ENCODE results near the gene ZP1.

DNA sequence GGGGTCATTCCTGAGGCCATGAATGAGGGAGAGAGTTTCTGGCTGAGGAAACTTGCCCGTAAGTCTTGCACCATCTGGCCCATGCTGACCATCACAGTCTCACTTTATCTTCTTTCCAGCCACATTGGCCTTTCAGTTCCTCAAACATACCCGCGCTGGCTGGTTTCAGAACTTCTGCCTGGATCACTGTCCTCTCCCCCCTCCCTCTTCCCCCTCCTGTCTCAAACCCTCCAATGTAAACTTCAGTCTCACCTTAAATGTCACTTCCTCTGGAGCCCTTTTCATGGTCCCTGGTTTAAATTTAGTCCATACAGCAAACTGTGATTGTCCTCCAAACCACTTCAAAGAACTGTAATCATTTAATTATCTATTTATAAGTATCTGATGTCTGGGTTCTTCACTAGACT, 42.9 kb downstream of the ZP1 start:
- TF ChIP-seq POLR2A (IDR thresholded peaks at IDR 0.05; ENCODE audit: low read depth) (no peak), EP300 (IDR thresholded peaks at IDR 0.05) (no peak)
- TF ChIP-seq, protein P1, sequence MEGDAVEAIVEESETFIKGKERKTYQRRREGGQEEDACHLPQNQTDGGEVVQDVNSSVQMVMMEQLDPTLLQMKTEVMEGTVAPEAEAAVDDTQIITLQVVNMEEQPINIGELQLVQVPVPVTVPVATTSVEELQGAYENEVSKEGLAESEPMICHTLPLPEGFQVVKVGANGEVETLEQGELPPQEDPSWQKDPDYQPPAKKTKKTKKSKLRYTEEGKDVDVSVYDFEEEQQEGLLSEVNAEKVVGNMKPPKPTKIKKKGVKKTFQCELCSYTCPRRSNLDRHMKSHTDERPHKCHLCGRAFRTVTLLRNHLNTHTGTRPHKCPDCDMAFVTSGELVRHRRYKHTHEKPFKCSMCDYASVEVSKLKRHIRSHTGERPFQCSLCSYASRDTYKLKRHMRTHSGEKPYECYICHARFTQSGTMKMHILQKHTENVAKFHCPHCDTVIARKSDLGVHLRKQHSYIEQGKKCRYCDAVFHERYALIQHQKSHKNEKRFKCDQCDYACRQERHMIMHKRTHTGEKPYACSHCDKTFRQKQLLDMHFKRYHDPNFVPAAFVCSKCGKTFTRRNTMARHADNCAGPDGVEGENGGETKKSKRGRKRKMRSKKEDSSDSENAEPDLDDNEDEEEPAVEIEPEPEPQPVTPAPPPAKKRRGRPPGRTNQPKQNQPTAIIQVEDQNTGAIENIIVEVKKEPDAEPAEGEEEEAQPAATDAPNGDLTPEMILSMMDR (IDR thresholded peaks at IDR 0.05): no peak

All from esophagus muscularis mucosa (tissue), 4 donors.